Measurements from ENCODE around the gene CLIC5. TPM values are rescaled to one million over a fixed set of nuclear protein-coding genes. Genes with fewer than 3 reads are reported as not detected.

CLIC5 gene
- total RNA-seq, 6 donors from 2014 or later: 110 to 197 (median 138) TPM

- Histone ChIP-seq H3K4me1 (peaks cover 0 to 6% (median 0%) of the 10 kb centered on the region in 4 donors), H3K27me3 (no peaks in the 10 kb centered on the region), H3K4me3 (no peak overlapping the region), H3K9me3 (peaks cover 0 to 3% (median 0%) of the 10 kb centered on the region in 4 donors), H3K27ac (no peak overlapping the region), H3K36me3 (no peaks in the 10 kb centered on the region)
- 74 to 77% methylated on average over 4 of the region's 4 CpGs for WGBS, 2 donors
- DNase-seq (no peak), ATAC-seq (ENCODE audit: low FRiP score in 2 of 2) (no peak)
- no peak for TF ChIP-seq POLR2A (IDR thresholded peaks at IDR 0.05)
- no peak for TF ChIP-seq CTCF (IDR thresholded peaks at IDR 0.05)
- no peak for TF ChIP-seq POLR2AphosphoS5 (IDR thresholded peaks at IDR 0.05)
- no peak for TF ChIP-seq EP300 (IDR thresholded peaks at IDR 0.05)
Measured at GRCh38 chr6:45966340-45966739, 49.3 kb downstream of the CLIC5 start.

GRCh38 chr6:45965792-45966191 lies 49.9 kb downstream of the CLIC5 start:
- Histone ChIP-seq H3K4me3 (no peak overlapping the region), H3K36me3 (no peaks in the 10 kb centered on the region), H3K4me1 (peaks cover 0 to 6% (median 0%) of the 10 kb centered on the region in 4 donors), H3K27me3 (no peaks in the 10 kb centered on the region), H3K9me3 (peaks cover 0 to 3% (median 0%) of the 10 kb centered on the region in 4 donors), H3K27ac (no peak overlapping the region)
- WGBS, 2 donors: 80 to 90% methylated on average over 1 of the region's 1 CpG
- no peak for ATAC-seq (ENCODE audit: low FRiP score in 2 of 2)
- TF ChIP-seq POLR2A (IDR thresholded peaks at IDR 0.05) (no peak), POLR2AphosphoS5 (IDR thresholded peaks at IDR 0.05) (no peak), EP300 (IDR thresholded peaks at IDR 0.05) (no peak), CTCF (IDR thresholded peaks at IDR 0.05) (no peak)
- DNase-seq: no peak

GRCh38 chr6:45965007-45965406 lies 50.7 kb downstream of the CLIC5 start:
- Histone ChIP-seq H3K36me3 (no peaks in the 10 kb centered on the region), H3K4me3 (no peak overlapping the region), H3K9me3 (peaks cover 0 to 3% (median 0%) of the 10 kb centered on the region in 4 donors), H3K27me3 (no peaks in the 10 kb centered on the region), H3K4me1 (peaks cover 0 to 5% (median 1%) of the 10 kb centered on the region in 4 donors), H3K27ac (no peak overlapping the region)
- TF ChIP-seq CTCF (IDR thresholded peaks at IDR 0.05): no peak
- no peak for TF ChIP-seq POLR2A (IDR thresholded peaks at IDR 0.05)
- TF ChIP-seq EP300 (IDR thresholded peaks at IDR 0.05): no peak
- TF ChIP-seq POLR2AphosphoS5 (IDR thresholded peaks at IDR 0.05): no peak
- WGBS, 2 donors: 91 to 92% methylated on average over 1 of the region's 1 CpG
- ATAC-seq (ENCODE audit: low FRiP score in 2 of 2) (no peak), DNase-seq (no peak)

GRCh38 chr6:45964300-45964699 lies 51.4 kb downstream of the CLIC5 start:
- ATAC-seq (ENCODE audit: low FRiP score in 2 of 2): no peak
- TF ChIP-seq EP300 (IDR thresholded peaks at IDR 0.05): no peak
- TF ChIP-seq POLR2A (IDR thresholded peaks at IDR 0.05): no peak
- no peak for TF ChIP-seq POLR2AphosphoS5 (IDR thresholded peaks at IDR 0.05)
- no peak for TF ChIP-seq CTCF (IDR thresholded peaks at IDR 0.05)
- 61 to 81% methylated on average over 2 of the region's 2 CpGs for WGBS, 2 donors
- H3K27me3 ChIP-seq: no peaks in the 10 kb centered on the region
- H3K36me3 ChIP-seq: no peaks in the 10 kb centered on the region
- H3K9me3 ChIP-seq: peaks cover 0 to 3% (median 0%) of the 10 kb centered on the region in 4 donors
- no peak for DNase-seq
- H3K4me3 ChIP-seq: no peak overlapping the region
- peaks cover 0 to 12% (median 1%) of the 10 kb centered on the region in 4 donors for H3K4me1 ChIP-seq
- H3K27ac ChIP-seq: no peak overlapping the region

GRCh38 chr6:45963896-45964295 lies 51.8 kb downstream of the CLIC5 start:
- ATAC-seq (ENCODE audit: low FRiP score in 2 of 2) (no peak), DNase-seq (no peak)
- TF ChIP-seq CTCF (IDR thresholded peaks at IDR 0.05): no peak
- no peak for TF ChIP-seq EP300 (IDR thresholded peaks at IDR 0.05)
- no peak for TF ChIP-seq POLR2AphosphoS5 (IDR thresholded peaks at IDR 0.05)
- TF ChIP-seq POLR2A (IDR thresholded peaks at IDR 0.05): no peak
- Histone ChIP-seq H3K4me1 (peaks cover 0 to 14% (median 1%) of the 10 kb centered on the region in 4 donors), H3K27ac (no peak overlapping the region), H3K9me3 (peaks cover 0 to 3% (median 0%) of the 10 kb centered on the region in 4 donors), H3K27me3 (no peaks in the 10 kb centered on the region), H3K36me3 (no peaks in the 10 kb centered on the region), H3K4me3 (no peak overlapping the region)
